Measurements from ENCODE around the gene SARDH.

DNA sequence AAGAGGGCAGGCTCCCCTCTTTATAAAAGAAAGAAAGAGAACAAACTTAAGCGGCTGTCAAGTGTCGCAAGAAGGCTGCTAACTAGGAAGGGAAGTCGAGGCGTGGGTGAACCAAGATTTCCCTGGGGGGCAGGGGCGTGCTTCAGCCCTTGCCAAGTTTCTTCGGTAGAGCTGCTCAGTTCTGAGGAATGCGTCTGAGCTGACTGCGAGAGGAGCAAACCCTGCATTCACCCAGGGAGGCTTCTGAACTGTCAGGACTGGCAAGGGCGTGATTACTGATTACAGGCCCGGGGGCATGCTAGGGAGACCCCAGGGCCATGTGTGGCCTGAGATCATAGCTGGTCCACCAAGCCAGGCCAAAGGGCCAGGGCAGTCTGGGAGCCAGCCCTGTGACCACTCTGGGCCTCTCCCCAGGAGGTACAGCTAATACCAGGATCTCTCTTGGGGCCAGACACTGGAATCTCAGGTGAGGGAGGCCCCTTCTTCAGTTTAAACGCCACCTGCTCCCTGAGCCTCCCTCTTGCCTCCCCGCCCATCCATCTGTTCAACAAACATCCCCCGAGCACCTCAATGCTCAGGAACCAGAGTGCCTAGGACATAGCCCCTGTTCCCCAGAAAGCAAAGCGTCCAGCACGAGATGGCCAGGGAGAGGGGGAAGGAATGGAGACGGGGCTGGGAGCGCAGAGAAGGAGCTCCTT lies 30.9 kb downstream of the SARDH start:
- TF ChIP-seq POLR2A (IDR thresholded peaks at IDR 0.05): no peak
- TF ChIP-seq, protein P1, sequence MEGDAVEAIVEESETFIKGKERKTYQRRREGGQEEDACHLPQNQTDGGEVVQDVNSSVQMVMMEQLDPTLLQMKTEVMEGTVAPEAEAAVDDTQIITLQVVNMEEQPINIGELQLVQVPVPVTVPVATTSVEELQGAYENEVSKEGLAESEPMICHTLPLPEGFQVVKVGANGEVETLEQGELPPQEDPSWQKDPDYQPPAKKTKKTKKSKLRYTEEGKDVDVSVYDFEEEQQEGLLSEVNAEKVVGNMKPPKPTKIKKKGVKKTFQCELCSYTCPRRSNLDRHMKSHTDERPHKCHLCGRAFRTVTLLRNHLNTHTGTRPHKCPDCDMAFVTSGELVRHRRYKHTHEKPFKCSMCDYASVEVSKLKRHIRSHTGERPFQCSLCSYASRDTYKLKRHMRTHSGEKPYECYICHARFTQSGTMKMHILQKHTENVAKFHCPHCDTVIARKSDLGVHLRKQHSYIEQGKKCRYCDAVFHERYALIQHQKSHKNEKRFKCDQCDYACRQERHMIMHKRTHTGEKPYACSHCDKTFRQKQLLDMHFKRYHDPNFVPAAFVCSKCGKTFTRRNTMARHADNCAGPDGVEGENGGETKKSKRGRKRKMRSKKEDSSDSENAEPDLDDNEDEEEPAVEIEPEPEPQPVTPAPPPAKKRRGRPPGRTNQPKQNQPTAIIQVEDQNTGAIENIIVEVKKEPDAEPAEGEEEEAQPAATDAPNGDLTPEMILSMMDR (IDR thresholded peaks at IDR 0.05 in 4 of 5, conservative IDR thresholded peaks at IDR 0.05 in 1 of 5): no peak
